Activated CD4-positive, alpha-beta memory T cell treated with anti-CD3 and anti-CD28 coated beads for 36 hours (primary cell): ENCODE data around the gene ATL3. TPM values are rescaled to one million over a fixed set of nuclear protein-coding genes. Genes with fewer than 3 reads are reported as not detected.
A peak's percentile ranks its signal among the peaks of the same experiment; 100 is the strongest.
"Not testable (repeated sequence)": the region's sequence is repeated elsewhere in the genome, so short reads cannot be mapped to it uniquely, and the experiment has no call there.

Experiments used
- CTCF ChIA-PET: fragments of 350-600 bp; sonication (Branson Sonifier 250); formaldehyde crosslinking; loops from one replicate; lab custom pipeline; 2021; ENCODE audit warnings: antibody characterized with exemption, inconsistent platforms; lab: Charles Lee
- POLR2A ChIA-PET: fragments of 350-600 bp; sonication (Branson Sonifier 250); formaldehyde crosslinking; loops from one replicate; lab custom pipeline; 2021; ENCODE audit warnings: antibody characterized with exemption; lab: Charles Lee
- DNase-seq: peaks from one replicate; pipeline ENCODE4 v3.0.0-alpha.2; 2020
- H3K27ac Mint-ChIP-seq: one replicate; pipeline ENCODE4 v1.8.0; 2021; ENCODE audit warnings: mixed read lengths
- H3K27me3 Mint-ChIP-seq: one replicate; pipeline ENCODE4 v1.8.0; 2021; ENCODE audit warnings: mixed read lengths
- H3K36me3 Mint-ChIP-seq: one replicate; pipeline ENCODE4 v1.8.0; 2021; ENCODE audit warnings: mixed read lengths
- H3K4me1 Mint-ChIP-seq: one replicate; pipeline ENCODE4 v1.8.0; 2021; ENCODE audit warnings: low read depth, mixed read lengths
- H3K4me3 Mint-ChIP-seq: one replicate; pipeline ENCODE4 v1.8.0; 2021; ENCODE audit warnings: mild to moderate bottlenecking, mixed read lengths
- H3K9me3 Mint-ChIP-seq: one replicate; pipeline ENCODE4 v1.8.0; 2021; ENCODE audit warnings: mixed read lengths
- intact Hi-C: fragments of 100-400 bp; cut with micrococcal nuclease; formaldehyde crosslinking; loops from one replicate; pipeline ENCODE4 v1.15.1; 2023
- total RNA-seq, 2 experiments: library from RNA; stranded (reverse); gene quantifications; one replicate each; pipeline ENCODE4 v1.2.3, GENCODE V29; 2021

The ATL3 gene
- total RNA-seq, 2 experiments from 2014 or later = 31.3 to 34.6 TPM

DNA sequence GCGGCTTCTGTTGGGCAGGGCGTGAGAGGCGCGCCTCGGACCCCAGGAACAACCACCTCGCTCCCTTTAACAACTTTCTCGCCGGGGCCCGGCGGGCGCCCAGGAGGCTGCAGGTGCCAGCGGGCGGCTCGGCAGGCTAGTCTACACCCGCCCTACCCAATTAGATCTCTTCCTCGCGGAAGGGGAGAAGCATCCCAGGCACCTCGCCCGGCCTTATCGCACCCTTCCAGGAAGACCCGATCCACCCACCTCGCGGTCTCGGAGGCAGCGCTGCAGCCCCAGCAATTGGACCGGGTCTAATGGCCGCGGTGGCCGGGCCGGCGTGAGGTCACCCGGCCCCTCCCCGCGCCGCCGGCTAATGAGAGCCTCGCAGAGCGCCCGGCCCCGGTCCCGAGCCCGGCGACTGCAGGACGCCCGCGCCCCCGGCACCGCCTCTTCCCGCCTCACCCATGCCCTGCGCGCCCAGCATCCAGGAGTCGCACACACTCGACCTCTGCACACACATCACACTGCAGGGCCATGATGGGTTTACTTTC lies 57.0 kb downstream of the ATL3 start, which contains the start of gene PLAAT3:
PLAAT3 (minus strand) TSS at position 298 of the 536 bp plus-strand sequence. CDS start 419 bp downstream, outside the sequence.
- Mint-ChIP-seq H3K4me3 (peak within 1 kb of the TSS; percentile 74), H3K27me3 (no peaks in the 10 kb centered on the region), H3K9me3 (no peaks in the 10 kb centered on the region), H3K4me1 (peaks cover 17% of the 10 kb centered on the region), H3K36me3 (no peaks in the 10 kb centered on the region), H3K27ac (no peak within 1 kb of the TSS)
- intact Hi-C loops = loop anchor here (1.0 to 5.0 kb wide), 2 partner anchors 47 to 77 kb away; partner anchors contain the start of gene PLAAT4
- DNase-seq = peak; percentile 55
- ChIA-PET POLR2A (no interaction called here), CTCF (no interaction called here)

DNA sequence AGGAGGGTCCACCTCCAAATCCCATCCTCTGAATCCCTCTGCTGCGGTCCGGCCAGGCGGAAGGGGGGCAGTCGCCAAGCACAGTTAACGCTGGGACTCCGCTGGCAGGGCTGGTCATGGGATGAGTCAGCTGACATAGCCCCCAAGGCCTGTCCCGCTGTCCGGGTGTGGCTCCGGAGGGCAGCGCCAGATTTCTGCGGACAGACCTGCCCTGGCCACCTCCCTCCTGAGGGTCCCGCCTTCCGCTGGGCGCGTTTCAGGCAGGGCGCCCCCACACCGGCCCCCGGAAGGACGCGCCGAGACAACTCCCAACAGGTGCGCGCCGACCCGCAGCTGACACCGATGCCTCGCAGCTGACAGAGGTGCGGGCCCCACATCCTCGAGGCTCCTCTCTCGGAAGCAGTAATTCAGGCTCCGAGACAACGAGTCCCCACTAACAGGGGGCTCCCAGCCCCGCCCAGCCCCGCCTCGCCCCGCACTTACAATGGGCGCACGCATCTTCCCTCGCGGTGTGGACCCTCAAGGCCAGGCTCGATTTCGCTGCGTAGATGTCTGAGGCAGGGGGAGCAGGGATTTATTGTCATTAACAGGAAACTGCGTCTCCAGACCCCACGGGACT lies 57.5 kb downstream of the ATL3 start:
- Mint-ChIP-seq H3K27me3 (no peaks in the 10 kb centered on the region), H3K9me3 (no peaks in the 10 kb centered on the region), H3K36me3 (no peaks in the 10 kb centered on the region), H3K4me3 (peak overlapping the region; percentile 74), H3K27ac (no peak overlapping the region), H3K4me1 (peaks cover 22% of the 10 kb centered on the region)
- DNase-seq = peak; percentile 58
- POLR2A ChIA-PET = no interaction called here
- CTCF ChIA-PET = interaction anchor here (1.8 kb wide), 1 partner anchor 22 kb away, joined by 5 read pairs; no protein-coding TSS in a partner anchor
- intact Hi-C loops = loop anchor here (1.0 to 5.0 kb wide), 2 partner anchors 46 to 76 kb away; partner anchors contain the start of gene PLAAT4

DNA sequence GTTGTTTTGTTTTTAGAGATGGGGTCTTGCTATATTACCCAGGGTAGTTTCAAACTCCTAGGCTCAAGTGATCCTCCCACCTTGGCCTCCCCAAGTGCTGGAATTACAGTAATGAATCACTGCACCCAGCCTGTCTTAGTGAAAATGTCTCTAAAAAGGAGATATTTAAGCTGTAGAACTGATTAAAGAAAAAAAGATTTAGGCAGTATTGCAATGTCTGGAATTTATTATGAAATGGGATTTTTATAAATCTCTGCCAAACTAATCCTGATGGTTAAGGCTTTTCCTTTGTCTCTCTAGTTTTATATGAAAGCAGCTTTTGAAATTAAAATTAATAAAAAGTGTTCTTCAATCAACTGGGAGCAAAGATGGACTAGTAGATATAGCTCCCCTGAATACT lies 59.0 kb downstream of the ATL3 start:
- intact Hi-C loops = loop anchor here (5.0 kb wide), 1 partner anchor 75 kb away; the partner anchor contains the start of gene PLAAT4
- Mint-ChIP-seq H3K4me1 (peaks cover 27% of the 10 kb centered on the region), H3K4me3 (no peak overlapping the region), H3K27me3 (no peaks in the 10 kb centered on the region), H3K27ac (no peak overlapping the region), H3K36me3 (no peaks in the 10 kb centered on the region), H3K9me3 (no peaks in the 10 kb centered on the region)
- POLR2A ChIA-PET = interaction anchor here (0.6 kb wide), 1 partner anchor 106 kb away, joined by 5 read pairs; no protein-coding TSS in a partner anchor
- DNase-seq = no peak
- CTCF ChIA-PET = interaction anchor here (1.0 to 1.8 kb wide), 2 partner anchors 24 to 126 kb away, joined by 3 to 5 read pairs; no protein-coding TSS in a partner anchor

DNA sequence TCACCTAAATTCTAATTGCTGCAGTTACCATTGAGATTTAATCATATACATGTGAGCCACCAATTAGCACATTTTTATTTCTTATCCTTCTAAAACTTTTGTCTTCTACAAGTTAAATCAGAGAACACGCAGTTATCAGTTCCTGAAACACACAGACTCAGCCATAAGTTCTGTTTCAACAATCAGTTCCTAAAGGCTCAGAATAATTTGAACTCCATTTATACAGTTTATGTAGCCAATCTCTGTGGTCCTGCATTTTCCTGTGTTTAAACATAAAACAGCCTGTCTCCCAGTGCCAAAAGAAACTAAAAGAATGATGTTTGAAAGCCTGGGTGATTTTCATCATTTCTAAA lies 59.8 kb downstream of the ATL3 start:
- Mint-ChIP-seq H3K27me3 (no peaks in the 10 kb centered on the region), H3K36me3 (no peaks in the 10 kb centered on the region), H3K4me1 (peaks cover 27% of the 10 kb centered on the region), H3K9me3 (no peaks in the 10 kb centered on the region), H3K4me3 (no peak overlapping the region), H3K27ac (no peak overlapping the region)
- ChIA-PET POLR2A (no interaction called here), CTCF (no interaction called here)
- intact Hi-C loops = loop anchor here (5.0 kb wide), 1 partner anchor 74 kb away; the partner anchor contains the start of gene PLAAT4
- no peak for DNase-seq

DNA sequence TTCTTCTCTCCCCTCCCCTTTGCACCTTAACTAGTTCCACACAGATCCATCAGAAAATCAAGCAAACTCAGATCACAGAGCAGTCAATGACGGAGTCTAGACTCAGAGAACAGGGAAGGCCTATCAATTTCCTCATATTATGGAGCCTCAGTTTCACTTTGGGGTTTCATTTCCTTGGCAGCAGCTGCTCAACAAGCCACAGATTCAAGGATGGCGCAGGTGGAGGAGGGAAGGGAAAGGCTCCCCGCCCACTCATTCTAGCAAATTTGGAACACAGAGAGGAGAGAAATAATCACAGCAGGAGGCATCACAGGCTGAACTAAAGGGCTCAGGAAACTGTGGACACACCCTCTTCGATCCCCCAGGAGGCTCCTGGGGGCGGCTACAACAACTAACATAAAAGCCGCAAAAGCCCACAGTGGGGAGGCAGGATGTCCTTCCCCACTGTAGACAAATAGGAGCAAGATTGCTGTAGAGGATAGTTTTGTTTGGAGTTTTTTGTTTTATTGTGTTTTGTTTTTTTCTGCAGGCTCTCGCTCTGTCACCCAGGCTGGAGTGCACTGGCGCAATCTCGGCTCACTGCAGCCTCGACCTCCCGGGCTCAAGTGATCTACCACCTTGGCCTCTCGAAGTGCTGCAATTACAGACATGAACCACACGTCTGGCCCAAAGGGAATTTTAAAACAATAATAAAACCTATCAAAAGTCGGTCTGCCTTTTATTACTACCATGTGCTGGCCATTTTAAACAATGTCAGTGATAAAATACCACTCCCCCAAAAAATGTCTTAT lies 60.4 kb downstream of the ATL3 start:
- no peak overlapping the region for H3K4me3 Mint-ChIP-seq
- intact Hi-C loops = loop anchor here (5.0 kb wide), 1 partner anchor 73 kb away; the partner anchor contains the start of gene PLAAT4
- H3K27ac Mint-ChIP-seq = no peak overlapping the region
- peaks cover 27% of the 10 kb centered on the region for H3K4me1 Mint-ChIP-seq
- H3K27me3 Mint-ChIP-seq = no peaks in the 10 kb centered on the region
- DNase-seq = no peak
- CTCF ChIA-PET = no interaction called here
- POLR2A ChIA-PET = no interaction called here
- no peaks in the 10 kb centered on the region for H3K9me3 Mint-ChIP-seq
- no peaks in the 10 kb centered on the region for H3K36me3 Mint-ChIP-seq

DNA sequence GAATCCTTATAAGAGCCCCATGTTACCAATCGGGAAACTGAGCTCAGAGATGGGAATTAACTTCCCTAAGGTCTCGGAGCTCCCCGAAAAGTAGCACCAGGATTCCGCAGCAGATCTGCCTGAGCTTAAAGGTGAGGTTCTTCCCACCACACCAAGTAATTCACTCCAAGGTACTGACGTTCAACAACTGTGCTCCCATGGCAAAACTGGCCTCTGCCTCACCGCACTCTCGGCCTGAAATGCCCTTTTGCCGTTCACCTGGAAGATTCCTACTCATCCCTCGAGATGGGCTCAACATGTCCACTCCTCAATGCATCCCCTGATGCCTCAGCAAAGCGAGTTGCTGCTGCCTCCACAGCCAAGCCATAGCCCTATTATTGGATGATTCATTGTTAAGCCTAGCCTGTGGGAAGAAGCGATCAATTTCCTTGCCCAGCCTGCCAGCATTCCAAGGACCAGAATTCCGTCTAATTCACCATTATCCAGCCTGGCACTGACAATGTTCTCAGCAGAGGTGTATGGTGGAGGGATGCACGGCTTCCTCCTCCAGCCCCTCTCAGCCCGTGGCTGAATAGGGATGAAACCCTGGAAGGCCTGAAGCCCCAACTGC lies 61.1 kb downstream of the ATL3 start:
- H3K4me3 Mint-ChIP-seq = no peak overlapping the region
- no peaks in the 10 kb centered on the region for H3K27me3 Mint-ChIP-seq
- POLR2A ChIA-PET = interaction anchor here (0.6 kb wide), 1 partner anchor 126 kb away, joined by 3 read pairs; no protein-coding TSS in a partner anchor
- no peak overlapping the region for H3K27ac Mint-ChIP-seq
- H3K4me1 Mint-ChIP-seq = peaks cover 27% of the 10 kb centered on the region
- DNase-seq = no peak
- intact Hi-C loops = loop anchor here (5.0 kb wide), 1 partner anchor 73 kb away; the partner anchor contains the start of gene PLAAT4
- H3K9me3 Mint-ChIP-seq = no peaks in the 10 kb centered on the region
- H3K36me3 Mint-ChIP-seq = no peaks in the 10 kb centered on the region
- CTCF ChIA-PET = no interaction called here

DNA sequence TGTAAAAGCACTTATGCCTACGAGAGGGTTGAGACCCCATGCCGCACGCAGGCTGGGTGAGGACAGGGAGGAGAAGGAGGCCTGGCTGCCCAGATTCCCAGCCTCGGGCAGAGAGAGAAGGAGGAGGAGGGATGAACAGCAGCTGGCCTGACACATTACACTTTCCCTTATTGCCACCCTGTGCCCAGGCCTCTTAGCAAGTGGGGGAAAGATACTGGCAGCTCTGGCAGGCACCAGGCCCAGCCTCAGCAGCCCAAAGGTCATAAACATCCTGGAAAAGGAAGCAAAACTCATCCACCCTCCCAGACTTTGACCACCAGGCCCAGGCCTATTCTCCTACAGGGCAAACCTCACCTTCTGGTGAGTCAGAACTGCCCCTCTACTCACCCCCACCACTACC lies 61.6 kb downstream of the ATL3 start:
- no peaks in the 10 kb centered on the region for H3K9me3 Mint-ChIP-seq
- no peak overlapping the region for H3K4me3 Mint-ChIP-seq
- peaks cover 27% of the 10 kb centered on the region for H3K4me1 Mint-ChIP-seq
- H3K27me3 Mint-ChIP-seq = no peaks in the 10 kb centered on the region
- no peaks in the 10 kb centered on the region for H3K36me3 Mint-ChIP-seq
- intact Hi-C loops = no loop called here
- CTCF ChIA-PET = no interaction called here
- DNase-seq = no peak
- POLR2A ChIA-PET = interaction anchor here (0.6 kb wide), 1 partner anchor 127 kb away, joined by 3 read pairs; no protein-coding TSS in a partner anchor
- H3K27ac Mint-ChIP-seq = no peak overlapping the region

DNA sequence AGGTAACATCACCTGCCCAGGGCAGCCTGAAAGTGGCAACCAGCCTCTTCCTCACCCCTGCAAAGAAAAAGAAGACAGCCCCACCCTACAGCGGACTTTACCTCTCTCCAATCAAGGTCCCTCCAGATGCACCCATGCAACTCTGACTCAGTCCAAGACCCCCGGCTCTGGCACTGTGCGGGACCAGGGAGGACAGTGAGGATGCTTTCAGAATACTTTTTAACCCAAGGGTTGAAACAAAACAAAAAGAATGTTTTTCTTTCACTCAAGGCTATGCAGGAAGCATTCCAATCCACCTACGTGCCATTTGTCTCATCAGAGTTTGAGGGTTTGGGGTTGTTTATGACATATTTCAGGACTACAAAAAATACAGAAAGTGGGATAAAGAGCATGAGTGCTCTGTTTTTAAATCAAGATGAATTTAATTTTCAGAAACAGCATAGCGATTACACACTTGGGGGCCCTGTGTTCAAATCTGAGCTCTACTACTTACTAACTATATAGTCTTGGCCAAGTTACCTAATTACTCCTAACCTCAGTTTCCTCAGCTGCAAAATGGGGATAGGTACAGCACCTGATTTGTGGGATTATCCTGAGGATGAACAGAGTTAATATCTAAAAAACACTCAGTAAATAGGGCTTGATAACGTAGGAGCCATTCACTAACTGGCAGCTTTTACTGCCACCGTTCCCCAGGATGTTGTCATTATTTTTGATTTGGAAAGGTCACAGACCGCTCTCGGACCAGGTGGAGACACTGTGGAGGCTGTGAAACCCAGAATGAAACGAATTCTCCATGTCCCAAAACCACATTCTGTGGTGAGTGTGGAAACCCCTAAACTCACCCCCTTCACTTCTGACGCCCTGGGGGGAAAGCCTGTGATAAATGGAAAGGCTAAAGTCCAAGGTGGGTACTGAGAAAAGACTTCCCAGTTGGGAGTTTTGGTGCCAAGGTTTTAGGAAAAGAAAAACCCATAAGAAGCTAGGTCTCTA lies 62.5 kb downstream of the ATL3 start:
- no peaks in the 10 kb centered on the region for H3K27me3 Mint-ChIP-seq
- ChIA-PET POLR2A (no interaction called here), CTCF (no interaction called here)
- H3K36me3 Mint-ChIP-seq = no peaks in the 10 kb centered on the region
- H3K4me3 Mint-ChIP-seq = no peak overlapping the region
- DNase-seq = no peak
- no peaks in the 10 kb centered on the region for H3K9me3 Mint-ChIP-seq
- intact Hi-C loops = no loop called here
- H3K4me1 Mint-ChIP-seq = peaks cover 27% of the 10 kb centered on the region
- H3K27ac Mint-ChIP-seq = no peak overlapping the region

DNA sequence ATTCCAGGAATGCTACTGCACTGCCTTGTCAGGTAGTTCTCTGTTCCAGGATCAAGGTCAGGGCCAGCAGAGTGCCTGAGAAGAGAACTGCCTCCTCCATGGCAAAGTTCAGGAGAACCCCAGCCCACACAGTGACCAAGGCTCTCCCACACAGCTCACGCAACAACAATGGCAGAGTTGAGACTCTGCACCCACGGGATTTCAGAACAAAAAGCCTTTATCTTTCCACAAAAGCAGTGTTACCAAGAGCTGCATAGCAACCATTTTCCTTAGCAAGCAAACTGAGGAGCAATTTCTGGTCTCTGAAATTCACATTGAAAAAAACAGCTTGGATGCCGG lies 68.0 kb downstream of the ATL3 start:
- Mint-ChIP-seq H3K36me3 (no peaks in the 10 kb centered on the region), H3K27me3 (no peaks in the 10 kb centered on the region), H3K9me3 (no peaks in the 10 kb centered on the region), H3K4me3 (no peak overlapping the region), H3K27ac (no peak overlapping the region), H3K4me1 (peaks cover 9% of the 10 kb centered on the region)
- ChIA-PET POLR2A (no interaction called here), CTCF (interaction anchor here (1.3 kb wide), 1 partner anchor 9 kb away, joined by 4 read pairs; no protein-coding TSS in a partner anchor)
- DNase-seq = no peak
- intact Hi-C loops = no loop called here

DNA sequence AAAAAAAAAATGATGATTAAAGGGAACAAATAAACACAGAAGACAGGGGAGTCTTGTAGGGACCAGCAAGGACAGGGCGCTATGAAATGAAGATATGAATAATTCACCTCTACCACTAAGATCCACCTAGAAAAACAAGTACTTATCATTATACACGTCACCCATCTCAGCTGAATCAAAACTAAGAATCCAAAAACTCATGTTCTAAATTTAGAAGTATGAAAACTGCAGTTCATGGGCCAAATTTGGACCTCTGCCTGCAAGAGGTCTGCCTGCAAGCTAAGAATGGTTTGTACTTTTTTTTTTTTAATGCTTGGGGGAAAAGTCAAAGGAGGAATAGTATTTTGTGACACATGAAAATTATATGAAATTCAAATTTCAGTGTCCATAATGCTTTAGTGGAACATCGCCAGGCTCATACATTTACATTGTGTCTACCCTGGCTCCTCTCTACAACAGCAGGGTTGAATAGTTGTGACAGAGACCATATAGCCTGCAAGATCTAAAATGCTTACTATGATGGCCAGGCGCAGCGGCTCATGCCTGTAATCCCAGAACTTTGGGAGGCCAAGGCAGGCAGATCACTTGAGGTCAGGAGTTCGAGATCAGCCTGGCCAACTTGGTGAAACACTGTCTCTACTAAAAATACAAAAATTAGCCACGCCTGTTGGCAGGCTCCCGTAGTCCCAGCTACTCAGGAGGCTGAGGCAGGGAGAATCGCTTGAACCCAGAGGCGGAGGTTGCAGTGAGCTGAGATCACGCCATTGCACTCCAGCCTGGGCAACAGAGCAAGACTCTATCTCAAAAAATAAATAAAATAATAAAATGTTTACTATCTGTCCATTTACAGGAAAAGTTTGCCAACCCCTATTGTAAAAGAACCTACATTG lies 68.6 kb downstream of the ATL3 start:
- DNase-seq, H3K4me3 Mint-ChIP-seq, H3K27ac Mint-ChIP-seq, H3K36me3 Mint-ChIP-seq, H3K4me1 Mint-ChIP-seq, H3K27me3 Mint-ChIP-seq, H3K9me3 Mint-ChIP-seq, intact Hi-C loops, POLR2A ChIA-PET, CTCF ChIA-PET: not testable (repeated sequence)
